Measurements from ENCODE around the gene POLR3G.

The POLR3G gene

GRCh38 chr5:90474235-90475107, at the start of gene POLR3G, which contains the start of gene MBLAC2:
POLR3G (plus strand) TSS chr5:90474864; CDS start chr5:90485568, 10,704 bp downstream.
MBLAC2 (minus strand) TSS chr5:90474771; CDS start chr5:90474292, 479 bp downstream.
- DNase-seq (ENCODE audit: low read depth): peak; percentile 92

GRCh38 chr5:90434116-90434714, 40.4 kb upstream of the POLR3G start:
- DNase-seq (ENCODE audit: low read depth): peak; percentile 33

GRCh38 chr5:90437663-90438062, 37.0 kb upstream of the POLR3G start:
- no peak for DNase-seq (ENCODE audit: low read depth)

GRCh38 chr5:90438100-90438499, 36.6 kb upstream of the POLR3G start:
- no peak for DNase-seq (ENCODE audit: low read depth)

GRCh38 chr5:90440644-90441043, 34.0 kb upstream of the POLR3G start:
- DNase-seq (ENCODE audit: low read depth): no peak

- DNase-seq (ENCODE audit: low read depth): no peak
These were observed 27.7 kb upstream of the POLR3G start for GRCh38 chr5:90446961-90447360.

GRCh38 chr5:90461288-90461687, 13.4 kb upstream of the POLR3G start:
- no peak for DNase-seq (ENCODE audit: low read depth)

GRCh38 chr5:90472783-90473395, 1.8 kb upstream of the POLR3G start:
- DNase-seq (ENCODE audit: low read depth): no peak

GRCh38 chr5:90473396-90474234, 1.0 kb upstream of the POLR3G start:
- DNase-seq (ENCODE audit: low read depth): no peak

- no peak for DNase-seq (ENCODE audit: low read depth)
These were observed 844 bp downstream of the POLR3G start for GRCh38 chr5:90475436-90475980.

GRCh38 chr5:90476391-90476790, 1.7 kb downstream of the POLR3G start:
- DNase-seq (ENCODE audit: low read depth): no peak

- DNase-seq (ENCODE audit: low read depth): no peak
These were observed 2.4 kb downstream of the POLR3G start for GRCh38 chr5:90477073-90477472.

GRCh38 chr5:90477621-90478215, 3.1 kb downstream of the POLR3G start:
- no peak for DNase-seq (ENCODE audit: low read depth)

GRCh38 chr5:90479611-90480385, 5.1 kb downstream of the POLR3G start:
- no peak for DNase-seq (ENCODE audit: low read depth)

- no peak for DNase-seq (ENCODE audit: low read depth)
These were observed 6.0 kb downstream of the POLR3G start for GRCh38 chr5:90480699-90481098.

- no peak for DNase-seq (ENCODE audit: low read depth)
These were observed 8.5 kb downstream of the POLR3G start for GRCh38 chr5:90483206-90483605.

- no peak for DNase-seq (ENCODE audit: low read depth)
These were observed 9.9 kb downstream of the POLR3G start for GRCh38 chr5:90484540-90484939.

GRCh38 chr5:90488791-90489190, 14.1 kb downstream of the POLR3G start:
- no peak for DNase-seq (ENCODE audit: low read depth)

- DNase-seq (ENCODE audit: low read depth): no peak
These were observed 19.4 kb downstream of the POLR3G start for GRCh38 chr5:90494043-90494442.

- DNase-seq (ENCODE audit: low read depth): no peak
These were observed 20.5 kb downstream of the POLR3G start for GRCh38 chr5:90495146-90495545.

- DNase-seq (ENCODE audit: low read depth): no peak
These were observed 28.9 kb downstream of the POLR3G start for GRCh38 chr5:90503596-90503995.

Measured in activated T-cell treated with anti-CD3 and anti-CD28 coated beads for 48 hours (primary cell).